ENCODE results near the gene MAP1LC3B.

- TF ChIP-seq EZH2 (IDR thresholded peaks at IDR 0.05; ENCODE audit: insufficient read depth, poor library complexity, severe bottlenecking): no peak
- no peak for TF ChIP-seq EZH2phosphoT487 (IDR thresholded peaks at IDR 0.05; ENCODE audit: insufficient read depth, low read depth)
Measured at GRCh38 chr16:87423429-87423828, 31.3 kb downstream of the MAP1LC3B start.

All from GM23248 (cell line).